MCF 10A (cell line): ENCODE measurements around the gene PDE7B. TPM values are rescaled to one million over a fixed set of nuclear protein-coding genes. Genes with fewer than 3 reads are reported as not detected.

Experiments used
- BruUV-seq: library from RNA; stranded (reverse); fragments of 400-500 nt; replicated peaks from 2 replicates; lab custom pipeline; 2021; lab: Mats Ljungman, UMichigan
- CTCF ChIA-PET: fragments of 300-600 bp; sonication (Branson Sonifier 250); formaldehyde crosslinking; extraction: SDS; loops from one replicate; lab custom pipeline; 2021; ENCODE audit warnings: antibody characterized with exemption, inconsistent platforms; lab: Yijun Ruan, JAX
- POLR2A ChIA-PET: fragments of 300-600, 350-650 bp; sonication (Branson Sonifier 250); formaldehyde crosslinking; extraction: SDS; loops from one replicate; lab custom pipeline; 2020; ENCODE audit warnings: antibody characterized with exemption, inconsistent platforms; lab: Yijun Ruan, JAX
- DNase-seq: peaks from one replicate; pipeline ENCODE4 v3.0.0-alpha.2; 2018; ENCODE audit not compliant: unreplicated experiment
- H3K27ac Mint-ChIP-seq: one replicate; pipeline ENCODE4 v1.8.0; 2022; ENCODE audit warnings: mild to moderate bottlenecking, low read depth, mixed read lengths; ENCODE audit not compliant: unreplicated experiment
- H3K27me3 Mint-ChIP-seq: one replicate; pipeline ENCODE4 v1.8.0; 2022; ENCODE audit warnings: mixed read lengths; ENCODE audit not compliant: insufficient read depth, unreplicated experiment
- H3K36me3 Mint-ChIP-seq: one replicate; pipeline ENCODE4 v1.8.0; 2022; ENCODE audit warnings: mild to moderate bottlenecking, moderate library complexity, mixed read lengths; ENCODE audit not compliant: insufficient read depth, unreplicated experiment
- H3K4me1 Mint-ChIP-seq: one replicate; pipeline ENCODE4 v1.8.0; 2022; ENCODE audit warnings: mixed read lengths; ENCODE audit not compliant: insufficient read depth, unreplicated experiment
- H3K4me3 Mint-ChIP-seq: one replicate; pipeline ENCODE4 v1.8.0; 2022; ENCODE audit warnings: mild to moderate bottlenecking, moderate library complexity, mixed read lengths; ENCODE audit not compliant: unreplicated experiment
- H3K9me3 Mint-ChIP-seq: one replicate; pipeline ENCODE4 v1.8.0; 2022; ENCODE audit warnings: mixed read lengths; ENCODE audit not compliant: unreplicated experiment
- intact Hi-C: fragments of 100-400 bp; cut with micrococcal nuclease; formaldehyde crosslinking; loops from 2 replicates; pipeline ENCODE4 v1.14.1; 2022
- total RNA-seq: library from RNA; stranded (reverse); gene quantifications from 2 replicates; pipeline ENCODE4 v1.2.3, GENCODE V29; 2022
- TF ChIP-seq, protein P1 (sequence below): fragments of 200-600 bp; IDR thresholded peaks from one replicate; pipeline ENCODE4 v1.8.0; 2022; ENCODE audit warnings: antibody characterized with exemption, mild to moderate bottlenecking; ENCODE audit not compliant: unreplicated experiment

Gene PDE7B
- total RNA-seq, 1 experiment from 2014 or later = 1.4 TPM

GRCh38 chr6:135811170-135811569, 40.3 kb upstream of the PDE7B start:
- no peaks in the 10 kb centered on the region for H3K9me3 Mint-ChIP-seq
- H3K4me1 Mint-ChIP-seq = peaks cover 9% of the 10 kb centered on the region
- intact Hi-C loops = no loop called here
- H3K4me3 Mint-ChIP-seq = no peak overlapping the region
- TF ChIP-seq, protein P1, sequence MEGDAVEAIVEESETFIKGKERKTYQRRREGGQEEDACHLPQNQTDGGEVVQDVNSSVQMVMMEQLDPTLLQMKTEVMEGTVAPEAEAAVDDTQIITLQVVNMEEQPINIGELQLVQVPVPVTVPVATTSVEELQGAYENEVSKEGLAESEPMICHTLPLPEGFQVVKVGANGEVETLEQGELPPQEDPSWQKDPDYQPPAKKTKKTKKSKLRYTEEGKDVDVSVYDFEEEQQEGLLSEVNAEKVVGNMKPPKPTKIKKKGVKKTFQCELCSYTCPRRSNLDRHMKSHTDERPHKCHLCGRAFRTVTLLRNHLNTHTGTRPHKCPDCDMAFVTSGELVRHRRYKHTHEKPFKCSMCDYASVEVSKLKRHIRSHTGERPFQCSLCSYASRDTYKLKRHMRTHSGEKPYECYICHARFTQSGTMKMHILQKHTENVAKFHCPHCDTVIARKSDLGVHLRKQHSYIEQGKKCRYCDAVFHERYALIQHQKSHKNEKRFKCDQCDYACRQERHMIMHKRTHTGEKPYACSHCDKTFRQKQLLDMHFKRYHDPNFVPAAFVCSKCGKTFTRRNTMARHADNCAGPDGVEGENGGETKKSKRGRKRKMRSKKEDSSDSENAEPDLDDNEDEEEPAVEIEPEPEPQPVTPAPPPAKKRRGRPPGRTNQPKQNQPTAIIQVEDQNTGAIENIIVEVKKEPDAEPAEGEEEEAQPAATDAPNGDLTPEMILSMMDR = no peak
- no peak for DNase-seq
- no peak overlapping the region for H3K27ac Mint-ChIP-seq
- ChIA-PET POLR2A (no interaction called here), CTCF (no interaction called here)
- H3K36me3 Mint-ChIP-seq = no peaks in the 10 kb centered on the region
- H3K27me3 Mint-ChIP-seq = no peaks in the 10 kb centered on the region
- BruUV-seq = no TSS peak

DNA sequence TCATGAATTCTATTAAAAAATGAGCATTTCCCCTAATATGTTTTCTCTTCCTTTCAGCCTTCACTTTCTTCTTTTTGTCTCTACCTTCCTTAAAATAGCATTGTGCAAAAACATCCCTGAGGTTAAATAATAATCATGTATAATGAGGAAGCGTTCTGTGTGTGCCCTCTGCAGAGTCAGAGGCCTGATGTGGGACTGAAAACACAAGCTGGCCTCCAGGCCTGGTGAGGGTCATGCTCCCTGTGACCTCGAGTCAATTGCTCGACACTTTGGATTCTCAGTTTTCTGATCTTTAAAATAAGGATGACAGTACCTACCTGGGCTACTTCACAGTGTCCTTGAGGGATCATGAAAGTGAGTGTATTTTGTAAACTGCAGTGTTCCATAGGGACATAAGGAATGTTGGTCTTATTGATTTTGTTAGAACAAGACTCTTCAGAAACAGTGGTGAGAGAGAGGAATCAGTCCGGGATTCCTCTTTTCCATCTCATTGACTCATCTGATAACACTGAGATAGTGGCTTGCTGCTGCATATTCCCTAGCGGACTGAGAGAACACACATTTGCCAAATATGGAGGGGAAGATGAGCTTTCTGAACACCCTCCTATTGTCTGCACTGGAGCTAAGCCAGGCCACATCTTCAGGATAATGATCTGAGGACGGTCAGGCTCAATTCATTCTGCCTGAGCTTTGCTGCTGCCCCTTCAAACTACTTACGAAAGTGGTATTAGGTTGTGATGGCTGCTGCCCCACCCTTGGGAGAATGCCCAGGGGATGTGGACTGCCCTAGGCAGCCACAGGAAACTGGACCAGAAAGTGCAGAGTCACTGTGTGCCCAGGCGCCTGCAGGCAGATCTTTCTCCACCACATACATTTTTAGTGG, 39.6 kb upstream of the PDE7B start:
- peaks cover 9% of the 10 kb centered on the region for H3K4me1 Mint-ChIP-seq
- peak; percentile 60 for DNase-seq

DNA sequence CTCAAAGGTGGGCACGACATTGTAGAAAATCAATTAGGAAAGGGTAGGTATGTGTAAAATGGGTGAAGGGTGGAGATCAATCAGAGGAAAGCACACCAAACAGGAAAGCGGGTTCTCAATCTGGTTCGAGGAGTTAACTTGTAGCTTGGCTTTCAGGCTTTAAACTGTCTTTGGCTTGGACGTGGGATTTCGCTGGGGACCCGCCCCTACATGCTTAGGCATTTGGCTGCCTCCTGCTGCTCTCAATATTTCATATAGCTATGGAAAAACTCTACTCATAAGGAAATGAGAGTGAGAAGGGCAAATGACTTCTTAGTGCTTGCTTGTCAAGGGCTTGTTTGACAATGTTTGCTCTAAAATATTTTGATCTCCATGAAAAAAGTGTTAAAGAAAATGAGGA, 38.1 kb upstream of the PDE7B start:
- Mint-ChIP-seq H3K9me3 (no peaks in the 10 kb centered on the region), H3K27me3 (no peaks in the 10 kb centered on the region), H3K27ac (no peak overlapping the region), H3K4me3 (no peak overlapping the region), H3K4me1 (peaks cover 9% of the 10 kb centered on the region), H3K36me3 (no peaks in the 10 kb centered on the region)
- BruUV-seq = no TSS peak
- no peak for DNase-seq
- TF ChIP-seq, protein P1 = no peak
- ChIA-PET CTCF (no interaction called here), POLR2A (no interaction called here)
- intact Hi-C loops = no loop called here

More for the DNA sequence above, 39.6 kb upstream of the PDE7B start:
- Mint-ChIP-seq H3K9me3 (no peaks in the 10 kb centered on the region), H3K27ac (no peak overlapping the region), H3K4me3 (no peak overlapping the region), H3K36me3 (no peaks in the 10 kb centered on the region), H3K27me3 (no peaks in the 10 kb centered on the region)
- POLR2A ChIA-PET = interaction anchor here (0.6 kb wide), 2 partner anchors 51 to 207 kb away, joined by 3 to 4 read pairs; no protein-coding TSS in a partner anchor
- TF ChIP-seq, protein P1 = no peak
- BruUV-seq = no TSS peak
- intact Hi-C loops = no loop called here
- CTCF ChIA-PET = no interaction called here

GRCh38 chr6:135814043-135814442, 37.5 kb upstream of the PDE7B start:
- BruUV-seq = no TSS peak
- TF ChIP-seq, protein P1 = no peak
- Mint-ChIP-seq H3K4me1 (peaks cover 9% of the 10 kb centered on the region), H3K9me3 (no peaks in the 10 kb centered on the region), H3K36me3 (no peaks in the 10 kb centered on the region), H3K4me3 (no peak overlapping the region), H3K27me3 (no peaks in the 10 kb centered on the region), H3K27ac (no peak overlapping the region)
- CTCF ChIA-PET = interaction anchor here (1.1 kb wide), 1 partner anchor 278 kb away, joined by 3 read pairs; no protein-coding TSS in a partner anchor
- POLR2A ChIA-PET = no interaction called here
- DNase-seq = no peak
- intact Hi-C loops = no loop called here
